ENCODE results near the gene COG7. TPM values are rescaled to one million over a fixed set of nuclear protein-coding genes. Genes with fewer than 3 reads are reported as not detected.

The COG7 gene
- total RNA-seq, 4 donors from 2014 or later: 17.5 to 22.6 (median 18.0) TPM

- WGBS, 2 donors: 87 to 94% methylated on average over 7 of the region's 9 CpGs
- no peak overlapping the region for H3K4me3 ChIP-seq (ENCODE audit: low read depth, poor library complexity, severe bottlenecking)
- DNase-seq (ENCODE audit: low spot score in 2 of 2): no peak
- intact Hi-C loops (cut with DNase I; ENCODE audit: low total_unique reads): no loop called here
- TF ChIP-seq CTCF (IDR thresholded peaks at IDR 0.05) (no peak), POLR2A (IDR thresholded peaks at IDR 0.05) (no peak)
Measured at GRCh38 chr16:23407436-23408127, 45.4 kb downstream of the COG7 start.

GRCh38 chr16:23406546-23407240 lies 46.3 kb downstream of the COG7 start:
- intact Hi-C loops (cut with DNase I; ENCODE audit: low total_unique reads): no loop called here
- TF ChIP-seq CTCF (IDR thresholded peaks at IDR 0.05): no peak
- TF ChIP-seq POLR2A (IDR thresholded peaks at IDR 0.05): no peak
- no peak for DNase-seq (ENCODE audit: low spot score in 2 of 2)
- no peak overlapping the region for H3K4me3 ChIP-seq (ENCODE audit: low read depth, poor library complexity, severe bottlenecking)
- 82 to 83% methylated on average over 6 of the region's 6 CpGs for WGBS, 2 donors

GRCh38 chr16:23406024-23406423 lies 47.0 kb downstream of the COG7 start:
- WGBS, 2 donors: 62 to 63% methylated on average over 2 of the region's 2 CpGs
- TF ChIP-seq POLR2A (IDR thresholded peaks at IDR 0.05): no peak
- no peak for TF ChIP-seq CTCF (IDR thresholded peaks at IDR 0.05)
- intact Hi-C loops (cut with DNase I; ENCODE audit: low total_unique reads): no loop called here
- no peak for DNase-seq (ENCODE audit: low spot score in 2 of 2)
- H3K4me3 ChIP-seq (ENCODE audit: low read depth, poor library complexity, severe bottlenecking): no peak overlapping the region

GRCh38 chr16:23403547-23403946 lies 49.4 kb downstream of the COG7 start:
- DNase-seq (ENCODE audit: low spot score in 2 of 2): no peak
- no peak for TF ChIP-seq POLR2A (IDR thresholded peaks at IDR 0.05)
- no peak for TF ChIP-seq CTCF (IDR thresholded peaks at IDR 0.05)
- WGBS, 2 donors: 87% methylated on average over 11 of the region's 11 CpGs
- H3K4me3 ChIP-seq (ENCODE audit: low read depth, poor library complexity, severe bottlenecking): no peak overlapping the region
- intact Hi-C loops (cut with DNase I; ENCODE audit: low total_unique reads): no loop called here

GRCh38 chr16:23402100-23402499 lies 50.9 kb downstream of the COG7 start:
- no peak overlapping the region for H3K4me3 ChIP-seq (ENCODE audit: low read depth, poor library complexity, severe bottlenecking)
- DNase-seq (ENCODE audit: low spot score in 2 of 2): no peak
- 97 to 98% methylated on average over 2 of the region's 2 CpGs for WGBS, 2 donors
- TF ChIP-seq CTCF (IDR thresholded peaks at IDR 0.05): no peak
- TF ChIP-seq POLR2A (IDR thresholded peaks at IDR 0.05): no peak
- intact Hi-C loops (cut with DNase I; ENCODE audit: low total_unique reads): no loop called here
